Loucy (cell line): ENCODE data around the gene PRKCQ.

Experiments used
- EZH2phosphoT487 ChIP-seq: fragments of 200-600 bp; IDR thresholded peaks from 2 replicates; pipeline ENCODE4 v1.6.1; 2018; ENCODE audit warnings: antibody characterized with exemption, mild to moderate bottlenecking, moderate library complexity, borderline replicate concordance
- TF ChIP-seq, protein P1 (sequence below): fragments of 200-600 bp; sonication (generic); conservative IDR thresholded peaks from 2 replicates; pipeline ENCODE4 v1.5.1; 2014; ENCODE audit warnings: mild to moderate bottlenecking, antibody characterized with exemption, low read length

GRCh38 chr10:6390213-6390845, 189.7 kb downstream of the PRKCQ start:
- no peak for TF ChIP-seq EZH2phosphoT487
- TF ChIP-seq, protein P1, sequence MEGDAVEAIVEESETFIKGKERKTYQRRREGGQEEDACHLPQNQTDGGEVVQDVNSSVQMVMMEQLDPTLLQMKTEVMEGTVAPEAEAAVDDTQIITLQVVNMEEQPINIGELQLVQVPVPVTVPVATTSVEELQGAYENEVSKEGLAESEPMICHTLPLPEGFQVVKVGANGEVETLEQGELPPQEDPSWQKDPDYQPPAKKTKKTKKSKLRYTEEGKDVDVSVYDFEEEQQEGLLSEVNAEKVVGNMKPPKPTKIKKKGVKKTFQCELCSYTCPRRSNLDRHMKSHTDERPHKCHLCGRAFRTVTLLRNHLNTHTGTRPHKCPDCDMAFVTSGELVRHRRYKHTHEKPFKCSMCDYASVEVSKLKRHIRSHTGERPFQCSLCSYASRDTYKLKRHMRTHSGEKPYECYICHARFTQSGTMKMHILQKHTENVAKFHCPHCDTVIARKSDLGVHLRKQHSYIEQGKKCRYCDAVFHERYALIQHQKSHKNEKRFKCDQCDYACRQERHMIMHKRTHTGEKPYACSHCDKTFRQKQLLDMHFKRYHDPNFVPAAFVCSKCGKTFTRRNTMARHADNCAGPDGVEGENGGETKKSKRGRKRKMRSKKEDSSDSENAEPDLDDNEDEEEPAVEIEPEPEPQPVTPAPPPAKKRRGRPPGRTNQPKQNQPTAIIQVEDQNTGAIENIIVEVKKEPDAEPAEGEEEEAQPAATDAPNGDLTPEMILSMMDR: no peak
